Panc1 (cell line): ENCODE data around the gene SLIT2. TPM values are rescaled to one million over a fixed set of nuclear protein-coding genes. Genes with fewer than 3 reads are reported as not detected.

ENCODE experiments used
- ATAC-seq: fragments of 200-7000 bp; cut with Tn5 transposase; 2 replicates; pipeline ENCODE4 v1.9.1; 2020; ENCODE audit warnings: mild to moderate bottlenecking, moderate library complexity
- BruUV-seq: library from RNA; stranded (reverse); fragments of 400-500 nt; replicated peaks from 2 replicates; lab custom pipeline; 2021; lab: Mats Ljungman, UMichigan
- CTCF ChIA-PET: fragments of 300-600 bp; sonication (Branson Sonifier 250); formaldehyde crosslinking; loops from one replicate; lab custom pipeline; 2022; ENCODE audit warnings: antibody characterized with exemption; lab: Charles Lee
- POLR2A ChIA-PET: fragments of 300-600 bp; sonication (Branson Sonifier 250); formaldehyde crosslinking; loops from one replicate; lab custom pipeline; 2022; ENCODE audit warnings: antibody characterized with exemption; lab: Charles Lee
- DNase-seq: peaks from one replicate; pipeline ENCODE4 v3.0.0-alpha.2; 2010; ENCODE audit warnings: low read depth, low spot score
- H3K27ac ChIP-seq: 2 replicates; pipeline ENCODE4 v1.5.1; 2011; ENCODE audit warnings: mild to moderate bottlenecking, low read length, inconsistent platforms
- H3K27me3 ChIP-seq: fragments of 200-500 bp; sonication (Bioruptor generic); 2 replicates; pipeline ENCODE4 v1.6.0; 2014; ENCODE audit warnings: low read length, inconsistent platforms; ENCODE audit not compliant: control insufficient read depth, insufficient read depth
- H3K36me3 ChIP-seq: fragments of 200-500 bp; sonication (Bioruptor generic); 2 replicates; pipeline ENCODE4 v1.5.1; 2014; ENCODE audit warnings: inconsistent platforms, mild to moderate bottlenecking, low read length, moderate library complexity; ENCODE audit not compliant: control insufficient read depth, insufficient read depth
- H3K4me1 ChIP-seq: 2 replicates; pipeline ENCODE4 v1.5.1; 2011; ENCODE audit warnings: inconsistent platforms, mild to moderate bottlenecking, low read length, moderate library complexity; ENCODE audit not compliant: control insufficient read depth, insufficient read depth
- H3K4me3 ChIP-seq, 2 experiments: 2 replicates each; pipeline ENCODE4 v1.5.1; 2011 to 2012; ENCODE audit warnings: low read depth in 2 of 2, low read length in 2 of 2, mild to moderate bottlenecking in 2 of 2, inconsistent platforms in 1 of 2, moderate library complexity in 1 of 2
- H3K9me3 ChIP-seq: fragments of 200-500 bp; sonication (Bioruptor generic); 2 replicates; pipeline ENCODE4 v1.5.1; 2014; ENCODE audit warnings: low read depth, mild to moderate bottlenecking, inconsistent platforms, low read length, moderate library complexity; ENCODE audit not compliant: control insufficient read depth, insufficient read depth
- CTCF ChIP-seq: fragments of 450-650 bp; IDR thresholded peaks from 2 replicates; pipeline ENCODE4 v1.5.1; 2017; ENCODE audit warnings: mild to moderate bottlenecking
- POLR2AphosphoS5 ChIP-seq: IDR thresholded peaks from 2 replicates; pipeline ENCODE4 v1.6.1; 2012; ENCODE audit warnings: mild to moderate bottlenecking, low read depth, low read length, moderate library complexity
- REST ChIP-seq, 2 experiments: IDR thresholded peaks; 2 replicates each; pipeline ENCODE4 v1.6.1; 2011 to 2012; ENCODE audit warnings: low read depth in 2 of 2, control low read depth in 1 of 2, low read length in 1 of 2, mild to moderate bottlenecking in 1 of 2, moderate library complexity in 1 of 2; ENCODE audit not compliant: insufficient read depth in 1 of 2
- SIN3A ChIP-seq: IDR thresholded peaks from 2 replicates; pipeline ENCODE4 v1.6.1; 2012; ENCODE audit warnings: low read depth, mild to moderate bottlenecking, low read length, moderate library complexity, borderline replicate concordance; ENCODE audit not compliant: insufficient read depth
- TCF7L2 ChIP-seq: IDR thresholded peaks from 2 replicates; pipeline ENCODE4 v1.6.1; 2011; ENCODE audit warnings: mild to moderate bottlenecking, low read depth, low read length, inconsistent platforms
- in situ Hi-C: cut with HindIII; loops from 2 replicates; pipeline ENCODE4 v1.10.0; 2016; ENCODE audit warnings: low sequenced_read_pairs, low pct_unique_long_range_greater_than_20kb
- intact Hi-C: fragments of 100-400 bp; cut with micrococcal nuclease; formaldehyde crosslinking; loops from one replicate; pipeline ENCODE4 v1.10.0; 2022; ENCODE audit not compliant: unreplicated experiment
- total RNA-seq: library from RNA; stranded (reverse); gene quantifications from one replicate; pipeline ENCODE4 v1.2.1, GENCODE V29; 2021; ENCODE audit not compliant: unreplicated experiment

Gene SLIT2
- total RNA-seq, 1 experiment from 2014 or later, result 0.28 TPM

- ChIA-PET CTCF (no interaction called here), POLR2A (no interaction called here)
- Histone ChIP-seq H3K36me3 (no peaks in the 10 kb centered on the region), H3K27me3 (no peaks in the 10 kb centered on the region), H3K27ac (no peak overlapping the region), H3K9me3 (no peaks in the 10 kb centered on the region), H3K4me1 (no peaks in the 10 kb centered on the region), H3K4me3 (no peak overlapping the region)
- intact Hi-C loops, result no loop called here
- in situ Hi-C loops, result no loop called here
- ATAC-seq (no peak), DNase-seq (no peak)
- no peak for TF ChIP-seq REST (IDR thresholded peaks at IDR 0.05; ENCODE audit: insufficient read depth in 1 of 2, low read depth in 2 of 2, low read length in 1 of 2)
- TF ChIP-seq SIN3A, result no peak
- TF ChIP-seq CTCF, result no peak
- no peak for TF ChIP-seq POLR2AphosphoS5
- TF ChIP-seq TCF7L2, result no peak
- BruUV-seq, result no TSS peak
Observed at GRCh38 chr4:20288047-20288650, 36.4 kb downstream of the SLIT2 start.

- Histone ChIP-seq H3K27ac (no peak overlapping the region), H3K4me1 (no peaks in the 10 kb centered on the region), H3K36me3 (no peaks in the 10 kb centered on the region), H3K27me3 (no peaks in the 10 kb centered on the region), H3K4me3 (no peak overlapping the region), H3K9me3 (no peaks in the 10 kb centered on the region)
- DNase-seq, result no peak
- BruUV-seq, result no TSS peak
- intact Hi-C loops, result no loop called here
- ChIA-PET CTCF (interaction anchor here (0.5 kb wide), 1 partner anchor 9 kb away, joined by 3 read pairs; no protein-coding TSS in a partner anchor), POLR2A (no interaction called here)
- no peak for ATAC-seq
- in situ Hi-C loops, result no loop called here
- TF ChIP-seq REST (IDR thresholded peaks at IDR 0.05; ENCODE audit: insufficient read depth in 1 of 2, low read depth in 2 of 2, low read length in 1 of 2), result no peak
- no peak for TF ChIP-seq CTCF
- no peak for TF ChIP-seq SIN3A
- no peak for TF ChIP-seq POLR2AphosphoS5
- TF ChIP-seq TCF7L2, result no peak
Observed at GRCh38 chr4:20288846-20289512, 37.3 kb downstream of the SLIT2 start.
